Activated effector memory CD4-positive, alpha-beta T cell treated with Interleukin-2 at 50 U/mL for 16 hours (primary cell): ENCODE measurements around the gene PLCD4.
A peak's percentile ranks its signal among the peaks of the same experiment; 100 is the strongest.

Experiments used
- DNase-seq: peaks from one replicate; pipeline ENCODE4 v3.0.0-alpha.2; 2020

PLCD4 gene

DNA sequence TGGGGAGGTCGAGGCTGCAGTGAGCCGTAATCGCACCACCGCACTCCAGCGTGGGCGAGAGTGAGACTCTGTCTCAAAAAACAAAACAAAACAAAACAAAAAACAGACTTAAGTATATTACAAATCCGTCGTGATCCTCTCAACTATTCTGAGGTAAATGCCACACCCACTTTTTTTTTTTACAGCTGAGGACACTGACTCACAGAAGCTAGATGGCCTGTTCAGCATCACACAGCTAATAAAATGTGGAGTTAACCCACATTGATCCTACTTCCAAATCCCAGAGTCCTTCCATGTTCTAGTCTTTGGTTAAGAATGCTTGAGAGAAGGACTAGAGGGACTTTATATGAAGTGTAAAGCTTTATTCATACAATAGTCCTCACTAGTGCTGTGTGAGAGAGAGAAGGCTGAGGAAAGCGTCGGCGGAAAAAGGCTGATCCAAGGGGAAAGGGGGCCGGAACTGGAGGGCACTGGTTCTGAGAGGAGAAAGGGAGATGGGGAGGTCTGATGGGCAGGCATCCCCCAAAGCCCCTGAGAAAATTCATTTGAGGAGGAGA, 63.5 kb downstream of the PLCD4 start:
- no peak for DNase-seq

- DNase-seq: peak; percentile 72
Measured at GRCh38 chr2:218671654-218672566, 64.2 kb downstream of the PLCD4 start, which contains the start of the genes RNF25 and STK36. Gene RNF25 (minus strand): TSS chr2:218672002. CDS start chr2:218671970, 32 bp downstream. Gene STK36 (plus strand): TSS chr2:218672086. CDS start chr2:218672830, 744 bp downstream.

- DNase-seq: no peak
Measured at GRCh38 chr2:218679119-218679518, 71.4 kb downstream of the PLCD4 start.

DNA sequence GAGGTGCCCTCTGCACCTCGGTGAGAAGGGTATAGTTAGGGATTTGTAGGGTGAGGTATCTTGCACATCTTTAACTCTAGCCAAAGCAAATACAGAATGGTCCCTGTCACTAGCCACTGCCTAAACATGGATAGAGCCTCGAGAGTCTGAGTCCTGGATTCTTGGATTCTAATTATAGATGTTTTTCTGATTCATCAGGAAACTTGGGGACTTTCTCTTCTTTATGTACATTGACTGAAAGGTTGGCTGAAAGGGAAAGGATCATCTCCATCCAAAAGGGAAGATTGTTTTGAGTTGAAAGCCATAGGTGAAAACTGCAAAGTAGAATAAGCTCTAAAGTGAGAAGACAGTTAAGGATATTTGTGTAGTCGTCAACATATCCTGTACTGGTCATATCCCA, 72.4 kb downstream of the PLCD4 start:
- no peak for DNase-seq
